ENCODE measurements around the gene CDC25B.
"Not testable (repeated sequence)": the region's sequence is repeated elsewhere in the genome, so short reads cannot be mapped to it uniquely, and the experiment has no call there.

Gene CDC25B

GRCh38 chr20:3829891-3830290 is 33.8 kb downstream of the CDC25B start:
- 80 to 100% methylated on average over 1 of the region's 5 CpGs for WGBS, 2 experiments (ENCODE audit: insufficient coverage in 2 of 2)
- H3K9me3 ChIP-seq (ENCODE audit: control insufficient read depth, low read length); H3K27ac ChIP-seq (ENCODE audit: low read depth, low read length, severe bottlenecking); H3K36me3 ChIP-seq (ENCODE audit: control insufficient read depth, insufficient read depth, low read length); H3K4me1 ChIP-seq (ENCODE audit: control insufficient read depth, insufficient read depth, low read length, poor library complexity, severe bottlenecking); H3K4me3 ChIP-seq (ENCODE audit: extremely low read depth, insufficient read depth, low read length, poor library complexity, severe bottlenecking): not testable (repeated sequence)

- H3K4me3 ChIP-seq (ENCODE audit: extremely low read depth, insufficient read depth, low read length, poor library complexity, severe bottlenecking), result no peak overlapping the region
- H3K9me3 ChIP-seq (ENCODE audit: control insufficient read depth, low read length), result no peaks in the 10 kb centered on the region
- no peaks in the 10 kb centered on the region for H3K36me3 ChIP-seq (ENCODE audit: control insufficient read depth, insufficient read depth, low read length)
- H3K27ac ChIP-seq (ENCODE audit: low read depth, low read length, severe bottlenecking), result no peak overlapping the region
- WGBS, 2 experiments (ENCODE audit: insufficient coverage in 2 of 2), result 79 to 100% methylated on average over 1 to 2 of the region's 4 CpGs
- no peaks in the 10 kb centered on the region for H3K4me1 ChIP-seq (ENCODE audit: control insufficient read depth, insufficient read depth, low read length, poor library complexity, severe bottlenecking)
Observed at GRCh38 chr20:3836132-3836531, 40.0 kb downstream of the CDC25B start.

- WGBS, 2 experiments (ENCODE audit: insufficient coverage in 2 of 2), result 75 to 79% methylated on average over 2 of the region's 3 CpGs
- Histone ChIP-seq H3K27ac (ENCODE audit: low read depth, low read length, severe bottlenecking) (peak overlapping the region; percentile 55), H3K4me3 (ENCODE audit: extremely low read depth, insufficient read depth, low read length, poor library complexity, severe bottlenecking) (no peak overlapping the region), H3K9me3 (ENCODE audit: control insufficient read depth, low read length) (no peaks in the 10 kb centered on the region), H3K36me3 (ENCODE audit: control insufficient read depth, insufficient read depth, low read length) (no peaks in the 10 kb centered on the region), H3K4me1 (ENCODE audit: control insufficient read depth, insufficient read depth, low read length, poor library complexity, severe bottlenecking) (peaks cover 7% of the 10 kb centered on the region)
Observed at GRCh38 chr20:3839328-3839727, 43.2 kb downstream of the CDC25B start.

GRCh38 chr20:3840201-3840600 is 44.1 kb downstream of the CDC25B start:
- H3K4me1 ChIP-seq (ENCODE audit: control insufficient read depth, insufficient read depth, low read length, poor library complexity, severe bottlenecking); H3K27ac ChIP-seq (ENCODE audit: low read depth, low read length, severe bottlenecking); H3K4me3 ChIP-seq (ENCODE audit: extremely low read depth, insufficient read depth, low read length, poor library complexity, severe bottlenecking); H3K36me3 ChIP-seq (ENCODE audit: control insufficient read depth, insufficient read depth, low read length); H3K9me3 ChIP-seq (ENCODE audit: control insufficient read depth, low read length): not testable (repeated sequence)
- 92 to 97% methylated on average over 3 of the region's 7 CpGs for WGBS, 2 experiments (ENCODE audit: insufficient coverage in 2 of 2)

GRCh38 chr20:3842348-3842930 is 46.3 kb downstream of the CDC25B start:
- 89 to 96% methylated on average over 4 to 6 of the region's 7 CpGs for WGBS, 2 experiments (ENCODE audit: insufficient coverage in 2 of 2)
- Histone ChIP-seq H3K9me3 (ENCODE audit: control insufficient read depth, low read length) (no peaks in the 10 kb centered on the region), H3K4me3 (ENCODE audit: extremely low read depth, insufficient read depth, low read length, poor library complexity, severe bottlenecking) (no peak overlapping the region), H3K36me3 (ENCODE audit: control insufficient read depth, insufficient read depth, low read length) (no peaks in the 10 kb centered on the region), H3K27ac (ENCODE audit: low read depth, low read length, severe bottlenecking) (no peak overlapping the region), H3K4me1 (ENCODE audit: control insufficient read depth, insufficient read depth, low read length, poor library complexity, severe bottlenecking) (peaks cover 10% of the 10 kb centered on the region)

- Histone ChIP-seq H3K36me3 (ENCODE audit: control insufficient read depth, insufficient read depth, low read length) (peaks cover 2% of the 10 kb centered on the region), H3K4me1 (ENCODE audit: control insufficient read depth, insufficient read depth, low read length, poor library complexity, severe bottlenecking) (peaks cover 10% of the 10 kb centered on the region), H3K9me3 (ENCODE audit: control insufficient read depth, low read length) (no peaks in the 10 kb centered on the region), H3K27ac (ENCODE audit: low read depth, low read length, severe bottlenecking) (no peak overlapping the region), H3K4me3 (ENCODE audit: extremely low read depth, insufficient read depth, low read length, poor library complexity, severe bottlenecking) (no peak overlapping the region)
- WGBS, 2 experiments (ENCODE audit: insufficient coverage in 2 of 2), result 90 to 93% methylated on average over 2 to 3 of the region's 5 CpGs
Observed at GRCh38 chr20:3843490-3843889, 47.4 kb downstream of the CDC25B start.

GRCh38 chr20:3843990-3844619 is 48.0 kb downstream of the CDC25B start:
- H3K27ac ChIP-seq (ENCODE audit: low read depth, low read length, severe bottlenecking); H3K4me1 ChIP-seq (ENCODE audit: control insufficient read depth, insufficient read depth, low read length, poor library complexity, severe bottlenecking); H3K9me3 ChIP-seq (ENCODE audit: control insufficient read depth, low read length); H3K4me3 ChIP-seq (ENCODE audit: extremely low read depth, insufficient read depth, low read length, poor library complexity, severe bottlenecking); H3K36me3 ChIP-seq (ENCODE audit: control insufficient read depth, insufficient read depth, low read length): not testable (repeated sequence)
- 95% methylated on average over 4 to 8 of the region's 9 CpGs for WGBS, 2 experiments (ENCODE audit: insufficient coverage in 2 of 2)

- H3K27ac ChIP-seq (ENCODE audit: low read depth, low read length, severe bottlenecking), result peak overlapping the region; percentile 53
- no peaks in the 10 kb centered on the region for H3K9me3 ChIP-seq (ENCODE audit: control insufficient read depth, low read length)
- WGBS, 2 experiments (ENCODE audit: insufficient coverage in 2 of 2), result 3 to 5% methylated on average over 16 to 20 of the region's 22 CpGs
- H3K4me3 ChIP-seq (ENCODE audit: extremely low read depth, insufficient read depth, low read length, poor library complexity, severe bottlenecking), result peak overlapping the region; percentile 86
- H3K36me3 ChIP-seq (ENCODE audit: control insufficient read depth, insufficient read depth, low read length), result peaks cover 12% of the 10 kb centered on the region
- peaks cover 10% of the 10 kb centered on the region for H3K4me1 ChIP-seq (ENCODE audit: control insufficient read depth, insufficient read depth, low read length, poor library complexity, severe bottlenecking)
Observed at GRCh38 chr20:3846378-3846739, 50.2 kb downstream of the CDC25B start.

GRCh38 chr20:3846740-3847428 is 50.8 kb downstream of the CDC25B start, which contains the start of gene MAVS:
TSS of gene MAVS (plus strand) at chr20:3846834. CDS start at chr20:3854625, 7,791 bp downstream.
- Histone ChIP-seq H3K4me3 (ENCODE audit: extremely low read depth, insufficient read depth, low read length, poor library complexity, severe bottlenecking) (peak within 1 kb of the TSS; percentile 86), H3K36me3 (ENCODE audit: control insufficient read depth, insufficient read depth, low read length) (peaks cover 13% of the 10 kb centered on the region), H3K4me1 (ENCODE audit: control insufficient read depth, insufficient read depth, low read length, poor library complexity, severe bottlenecking) (peaks cover 10% of the 10 kb centered on the region), H3K9me3 (ENCODE audit: control insufficient read depth, low read length) (no peaks in the 10 kb centered on the region), H3K27ac (ENCODE audit: low read depth, low read length, severe bottlenecking) (peak within 1 kb of the TSS; percentile 69)
- 0 to 2% methylated on average over 62 of the region's 72 CpGs for WGBS, 2 experiments (ENCODE audit: insufficient coverage in 2 of 2)

GRCh38 chr20:3847429-3847940 is 51.4 kb downstream of the CDC25B start:
- Histone ChIP-seq H3K9me3 (ENCODE audit: control insufficient read depth, low read length) (no peaks in the 10 kb centered on the region), H3K36me3 (ENCODE audit: control insufficient read depth, insufficient read depth, low read length) (peaks cover 15% of the 10 kb centered on the region), H3K27ac (ENCODE audit: low read depth, low read length, severe bottlenecking) (peak overlapping the region; percentile 69), H3K4me3 (ENCODE audit: extremely low read depth, insufficient read depth, low read length, poor library complexity, severe bottlenecking) (peak overlapping the region; percentile 86), H3K4me1 (ENCODE audit: control insufficient read depth, insufficient read depth, low read length, poor library complexity, severe bottlenecking) (peaks cover 10% of the 10 kb centered on the region)
- WGBS, 2 experiments (ENCODE audit: insufficient coverage in 2 of 2), result 55 to 56% methylated on average over 7 to 8 of the region's 8 CpGs

GRCh38 chr20:3848565-3848964 is 52.5 kb downstream of the CDC25B start:
- H3K4me3 ChIP-seq (ENCODE audit: extremely low read depth, insufficient read depth, low read length, poor library complexity, severe bottlenecking), result no peak overlapping the region
- no peaks in the 10 kb centered on the region for H3K9me3 ChIP-seq (ENCODE audit: control insufficient read depth, low read length)
- H3K27ac ChIP-seq (ENCODE audit: low read depth, low read length, severe bottlenecking), result no peak overlapping the region
- peaks cover 16% of the 10 kb centered on the region for H3K36me3 ChIP-seq (ENCODE audit: control insufficient read depth, insufficient read depth, low read length)
- 83 to 100% methylated on average over 1 of the region's 1 CpG for WGBS, 2 experiments (ENCODE audit: insufficient coverage in 2 of 2)
- H3K4me1 ChIP-seq (ENCODE audit: control insufficient read depth, insufficient read depth, low read length, poor library complexity, severe bottlenecking), result peaks cover 4% of the 10 kb centered on the region

All from mesodermal cell (in vitro differentiated cells).